Myocyte (in vitro differentiated cells): ENCODE results near the gene NLRC3. TPM values are rescaled to one million over a fixed set of nuclear protein-coding genes. Genes with fewer than 3 reads are reported as not detected.
"Not testable (repeated sequence)": the region's sequence is repeated elsewhere in the genome, so short reads cannot be mapped to it uniquely, and the experiment has no call there.

ENCODE experiments used
- DNase-seq: peaks from one replicate; pipeline ENCODE4 v3.0.0-alpha.2; 2012; ENCODE audit warnings: low read depth
- polyA plus RNA-seq: library from polyadenylated mRNA; unstranded; fragments of >200 nt; gene quantifications from one replicate; pipeline ENCODE4 v1.2.1, GENCODE V29; 2012; ENCODE audit warnings: missing spikeins
- total RNA-seq: library from RNA; depleted of rRNA; stranded (reverse); fragments of >200 nt; gene quantifications from 2 replicates; pipeline ENCODE4 v1.2.3, GENCODE V29; 2014

The NLRC3 gene, protein sequence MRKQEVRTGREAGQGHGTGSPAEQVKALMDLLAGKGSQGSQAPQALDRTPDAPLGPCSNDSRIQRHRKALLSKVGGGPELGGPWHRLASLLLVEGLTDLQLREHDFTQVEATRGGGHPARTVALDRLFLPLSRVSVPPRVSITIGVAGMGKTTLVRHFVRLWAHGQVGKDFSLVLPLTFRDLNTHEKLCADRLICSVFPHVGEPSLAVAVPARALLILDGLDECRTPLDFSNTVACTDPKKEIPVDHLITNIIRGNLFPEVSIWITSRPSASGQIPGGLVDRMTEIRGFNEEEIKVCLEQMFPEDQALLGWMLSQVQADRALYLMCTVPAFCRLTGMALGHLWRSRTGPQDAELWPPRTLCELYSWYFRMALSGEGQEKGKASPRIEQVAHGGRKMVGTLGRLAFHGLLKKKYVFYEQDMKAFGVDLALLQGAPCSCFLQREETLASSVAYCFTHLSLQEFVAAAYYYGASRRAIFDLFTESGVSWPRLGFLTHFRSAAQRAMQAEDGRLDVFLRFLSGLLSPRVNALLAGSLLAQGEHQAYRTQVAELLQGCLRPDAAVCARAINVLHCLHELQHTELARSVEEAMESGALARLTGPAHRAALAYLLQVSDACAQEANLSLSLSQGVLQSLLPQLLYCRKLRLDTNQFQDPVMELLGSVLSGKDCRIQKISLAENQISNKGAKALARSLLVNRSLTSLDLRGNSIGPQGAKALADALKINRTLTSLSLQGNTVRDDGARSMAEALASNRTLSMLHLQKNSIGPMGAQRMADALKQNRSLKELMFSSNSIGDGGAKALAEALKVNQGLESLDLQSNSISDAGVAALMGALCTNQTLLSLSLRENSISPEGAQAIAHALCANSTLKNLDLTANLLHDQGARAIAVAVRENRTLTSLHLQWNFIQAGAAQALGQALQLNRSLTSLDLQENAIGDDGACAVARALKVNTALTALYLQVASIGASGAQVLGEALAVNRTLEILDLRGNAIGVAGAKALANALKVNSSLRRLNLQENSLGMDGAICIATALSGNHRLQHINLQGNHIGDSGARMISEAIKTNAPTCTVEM
- not detected in 2 replicates for total RNA-seq
- polyA plus RNA-seq = 0.23 TPM

DNA sequence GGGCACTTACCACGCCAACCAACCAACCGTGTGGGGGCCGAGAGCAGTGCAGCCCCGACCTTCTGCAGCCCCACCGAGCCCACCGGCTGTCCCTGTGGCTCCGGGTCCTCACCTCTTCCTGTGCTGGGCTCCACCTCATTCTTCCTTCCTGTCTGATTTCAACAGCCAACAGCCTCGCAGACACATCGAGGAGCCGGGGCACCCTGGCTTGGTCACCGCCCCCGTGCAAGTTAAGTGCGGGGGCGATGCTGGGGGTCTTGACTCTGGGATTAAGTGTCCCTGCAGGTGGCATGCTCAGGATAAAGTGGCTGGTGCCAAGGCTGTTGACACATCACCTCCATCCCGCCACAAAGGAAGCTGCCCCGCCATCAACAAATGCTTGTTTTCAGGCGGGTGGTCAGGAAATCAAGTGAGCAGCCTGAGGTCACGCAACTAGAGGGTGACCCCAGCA is at the start of gene NLRC3:
Gene NLRC3 (minus strand): TSS at position 102 of the 451 bp plus-strand sequence. CDS start 12,367 bp downstream, outside the sequence.
- no peak for DNase-seq

DNA sequence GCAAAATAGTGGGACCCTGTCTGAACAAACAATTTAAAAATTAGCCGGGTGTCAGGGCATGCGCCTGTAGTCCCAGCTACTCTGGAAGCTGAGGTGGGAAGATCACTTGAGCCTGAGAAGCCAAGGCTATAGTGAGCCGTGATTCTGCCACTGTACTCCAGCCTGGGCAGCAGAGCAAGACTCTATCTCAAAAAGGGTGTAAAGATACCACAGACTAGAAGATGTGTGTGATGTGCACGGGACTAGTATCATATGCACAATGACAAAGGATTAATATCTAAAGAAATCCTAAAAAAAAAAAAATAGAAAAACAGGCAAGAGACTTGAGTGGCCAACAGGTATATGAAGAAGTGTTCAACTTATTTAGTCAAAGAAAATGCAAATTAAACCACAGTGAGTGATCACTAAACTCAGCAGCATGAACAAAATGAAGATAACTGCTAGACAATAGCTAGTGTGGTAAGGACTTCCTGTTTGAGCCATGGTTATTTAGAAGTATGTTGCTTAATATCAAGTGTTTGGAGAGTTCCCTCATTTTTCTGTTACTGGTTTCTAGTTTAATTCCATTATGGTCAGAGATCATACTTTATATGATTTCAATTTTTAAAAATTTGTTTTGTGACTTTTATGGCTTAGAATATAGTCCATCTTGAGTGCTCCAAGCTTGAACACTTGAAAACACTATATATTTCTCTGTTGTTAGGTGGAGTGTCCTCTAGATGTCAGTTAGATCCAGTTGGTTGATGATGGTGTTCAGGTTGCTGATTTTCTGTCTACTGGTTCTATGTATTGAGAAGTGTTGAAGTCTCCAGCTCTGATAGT is 48.9 kb upstream of the NLRC3 start:
- no peak for DNase-seq

DNA sequence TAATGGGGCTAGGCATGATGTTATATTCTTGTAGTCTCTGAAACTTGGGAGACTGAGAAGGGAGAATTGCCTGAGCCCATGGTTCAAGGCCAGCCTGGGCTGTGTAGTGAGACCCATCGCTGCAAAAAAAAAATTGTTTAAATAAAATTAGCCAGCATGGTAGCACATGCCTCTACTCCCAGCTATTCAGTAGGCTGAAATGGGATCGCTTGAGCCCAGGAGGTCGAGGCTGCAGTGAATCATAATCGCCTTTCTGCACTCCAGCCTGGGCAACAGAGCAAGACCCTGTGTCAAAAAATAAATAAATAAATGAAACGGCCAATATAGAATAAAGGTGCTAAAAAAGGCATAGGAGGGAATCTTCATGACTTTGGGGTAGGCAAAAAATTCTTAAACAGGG is 48.1 kb upstream of the NLRC3 start:
- no peak for DNase-seq

DNA sequence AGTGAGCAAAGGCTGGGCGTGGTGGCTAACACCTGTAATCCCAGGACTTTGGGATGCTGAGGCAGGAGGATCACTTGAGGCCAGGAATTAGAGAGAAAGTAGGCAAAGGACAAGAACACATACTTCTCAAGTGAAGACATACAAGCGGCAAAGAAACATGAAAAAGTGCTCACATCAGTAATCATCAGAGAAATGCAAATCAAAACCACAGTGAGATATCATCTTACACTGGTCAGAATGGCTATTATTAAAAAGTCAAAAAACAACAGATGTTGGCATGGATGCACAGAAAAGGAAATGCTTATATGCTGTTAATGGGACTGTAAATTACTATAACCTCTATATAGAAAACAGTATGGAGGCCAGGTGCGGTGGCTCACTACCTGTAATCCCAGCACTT is 46.4 kb upstream of the NLRC3 start:
- peak; percentile 45 for DNase-seq

DNA sequence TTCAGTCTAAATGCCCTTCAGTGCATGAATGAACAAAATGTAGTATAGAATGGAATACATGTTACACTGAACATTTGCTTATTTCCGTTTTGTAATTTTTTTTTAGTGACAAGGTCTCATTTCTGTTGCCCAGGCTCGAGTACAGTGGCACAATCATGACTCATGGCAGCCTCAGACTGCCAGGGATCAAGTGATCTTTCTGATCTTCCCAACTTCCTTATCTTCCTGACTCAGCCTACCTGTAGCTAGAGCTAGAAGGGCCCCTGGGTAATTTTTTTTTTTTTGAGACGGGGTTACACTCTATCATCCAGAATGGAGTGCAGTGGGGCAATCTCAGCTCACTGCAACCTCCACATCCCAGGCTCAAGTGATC is 41.6 kb upstream of the NLRC3 start:
- no peak for DNase-seq

DNA sequence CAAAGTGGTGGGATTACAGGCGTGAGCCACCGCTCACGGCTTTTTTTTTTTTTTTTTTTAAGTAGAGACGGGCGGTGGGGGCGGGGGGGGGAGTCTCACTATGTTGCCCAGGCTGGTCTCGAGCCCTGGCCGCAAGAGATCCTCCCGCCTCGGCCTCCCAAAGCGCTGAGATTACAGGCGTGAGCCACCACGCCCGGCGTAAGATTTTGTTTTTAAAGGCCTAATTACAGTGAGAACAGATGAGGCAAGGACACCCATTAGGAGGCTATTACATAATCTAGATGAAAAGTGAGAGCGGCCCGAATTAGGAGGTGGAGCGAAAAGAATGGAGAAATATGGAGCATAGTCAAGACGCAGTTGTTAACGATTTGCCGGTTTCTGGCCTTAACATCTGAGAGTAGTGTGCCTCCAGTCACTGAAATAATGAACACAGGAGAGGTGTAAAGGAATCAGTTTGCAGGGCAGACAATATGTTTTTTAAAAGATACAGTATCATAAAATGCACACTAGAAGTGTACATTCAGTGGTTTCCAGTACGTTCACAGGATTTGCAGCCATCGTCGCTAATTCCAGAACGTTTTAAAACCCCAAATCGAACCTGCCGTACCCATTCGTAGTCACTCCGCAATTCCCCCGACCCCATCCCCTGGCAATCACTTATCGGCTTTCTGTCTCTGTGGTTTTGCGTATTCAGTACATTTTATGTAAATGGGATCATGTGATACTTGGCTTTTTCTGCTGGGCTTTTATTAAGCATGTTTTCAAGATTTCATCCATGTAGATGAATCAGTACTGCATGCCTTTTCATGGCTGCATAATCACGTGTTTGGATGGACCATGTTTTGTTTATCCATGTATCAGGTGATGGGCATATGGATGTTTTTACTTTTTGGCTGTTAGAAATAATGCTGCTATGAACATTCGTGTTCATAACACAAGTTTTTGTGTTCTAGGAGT is 35.6 kb upstream of the NLRC3 start:
- DNase-seq = no peak

DNA sequence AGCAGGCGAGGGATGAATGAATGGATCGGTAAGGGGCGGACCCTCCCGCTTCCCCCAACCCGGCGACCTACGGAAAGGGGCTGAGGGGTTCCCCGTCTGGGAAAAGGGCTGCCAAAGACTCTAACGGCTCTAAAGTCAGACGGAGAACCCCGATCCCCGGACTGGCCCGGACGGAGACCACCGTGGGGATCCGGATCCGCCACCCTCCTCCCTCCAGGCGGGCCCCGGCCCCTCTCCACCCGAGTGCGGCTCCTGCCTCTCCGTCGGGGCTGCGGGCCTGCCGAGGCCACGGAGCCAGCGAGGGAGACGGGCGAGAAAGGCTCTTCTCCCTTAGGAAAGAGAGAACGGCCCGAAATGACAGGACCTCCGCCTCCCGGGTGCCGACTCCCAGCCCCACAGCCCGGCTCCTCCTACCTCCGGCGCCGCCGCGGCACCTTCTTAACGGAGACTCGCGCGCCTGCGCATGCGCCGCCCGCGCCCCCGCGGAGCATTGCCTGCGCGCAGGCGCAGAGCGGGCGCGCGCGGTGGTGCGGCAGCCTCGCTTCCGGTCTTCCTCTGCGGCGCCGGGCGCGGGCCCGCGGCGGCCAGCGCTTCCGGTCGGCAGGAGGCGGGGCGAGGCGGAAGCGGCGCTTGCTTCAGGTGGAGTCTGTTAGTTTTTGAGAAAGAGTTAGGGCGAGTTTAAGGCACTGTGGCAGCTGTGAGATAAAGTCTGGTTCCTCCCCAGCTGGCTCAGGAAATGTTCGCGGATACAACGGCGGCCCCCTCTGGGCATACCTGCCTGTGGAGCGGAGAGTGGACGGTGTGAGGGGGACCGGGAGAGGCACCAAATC is 34.2 kb upstream of the NLRC3 start, which contains the start of gene SLX4:
Gene SLX4 (minus strand): TSS at position 461 of the 830 bp plus-strand sequence. CDS start 2,642 bp downstream, outside the sequence.
- peak; percentile 91 for DNase-seq

DNA sequence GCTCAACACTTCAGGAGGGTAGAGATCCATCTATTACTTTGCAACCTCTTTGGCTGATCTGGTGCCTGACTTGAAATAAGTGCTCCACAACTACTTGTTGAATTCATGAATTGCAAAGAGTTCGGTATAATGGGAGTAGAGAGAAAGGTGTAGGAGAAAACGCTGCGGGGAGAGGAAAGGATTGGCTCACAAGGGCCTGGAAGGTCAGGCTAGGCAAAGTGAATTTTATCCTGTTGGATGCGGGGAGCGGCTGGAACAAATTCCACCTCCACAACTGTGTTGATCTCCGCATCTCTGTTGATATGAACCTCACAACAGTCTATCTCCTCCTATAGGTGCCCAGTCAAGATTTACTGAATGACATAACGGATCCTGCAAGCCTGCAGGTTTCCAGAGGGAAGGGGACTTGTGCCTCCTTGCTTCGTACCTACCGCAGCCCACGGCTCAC is 33.5 kb upstream of the NLRC3 start:
- DNase-seq = no peak

DNA sequence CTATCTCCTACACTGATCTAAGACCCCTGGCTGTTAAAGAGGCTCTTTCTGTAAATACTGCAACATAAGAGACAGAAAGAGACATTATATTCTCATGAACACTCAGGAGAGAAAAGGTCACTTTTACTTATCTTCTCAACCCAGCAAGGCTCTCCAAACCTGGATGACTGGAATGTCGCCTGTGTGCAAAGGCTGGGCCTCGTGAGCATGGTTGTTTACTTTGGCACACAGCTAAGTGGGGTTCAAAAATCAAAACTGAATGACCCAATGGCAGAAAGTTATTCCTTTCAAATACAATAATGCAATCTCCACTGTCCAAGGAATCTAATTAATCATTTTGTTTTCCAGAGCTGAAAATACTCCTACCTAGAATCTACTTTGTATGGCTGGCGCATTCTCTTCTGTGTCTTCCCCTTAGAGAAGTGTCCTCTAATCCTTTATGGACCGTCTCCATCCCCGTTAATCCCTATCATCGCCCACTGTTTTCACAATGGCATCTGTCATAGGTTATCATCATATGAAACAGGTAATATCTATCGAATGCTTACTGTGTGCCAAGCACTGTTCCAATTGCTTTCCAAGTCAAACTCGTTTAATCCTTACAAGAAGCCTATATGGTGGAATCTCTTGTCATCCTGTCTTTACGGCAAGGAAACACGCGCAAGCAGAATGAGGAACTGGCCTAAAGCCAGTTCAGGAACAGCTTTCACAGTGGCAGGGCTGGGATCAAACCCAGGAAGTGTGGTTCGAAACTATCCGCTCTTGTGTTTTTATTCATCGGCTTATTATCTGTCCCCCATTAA is 32.9 kb upstream of the NLRC3 start:
- no peak for DNase-seq

DNA sequence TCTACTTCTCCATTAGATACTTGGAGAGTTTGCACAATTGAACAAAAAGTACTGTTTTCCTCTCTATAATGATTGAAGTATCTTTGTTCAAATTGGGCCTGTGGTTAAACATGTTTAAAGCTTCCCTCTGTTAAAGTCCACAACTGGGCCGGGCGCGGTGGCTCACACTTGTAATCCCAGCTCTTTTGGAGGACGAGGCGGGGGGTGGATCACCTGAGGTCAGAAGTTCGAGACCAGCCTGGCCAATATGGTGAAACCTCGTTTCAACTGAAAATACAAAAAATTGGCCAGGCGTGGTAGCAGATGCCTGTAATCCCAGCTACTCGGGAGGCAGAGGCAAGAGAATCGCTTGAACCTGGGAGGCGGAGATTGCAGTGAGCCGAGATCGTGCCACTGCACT is 31.8 kb upstream of the NLRC3 start:
- DNase-seq = not testable (repeated sequence)

DNA sequence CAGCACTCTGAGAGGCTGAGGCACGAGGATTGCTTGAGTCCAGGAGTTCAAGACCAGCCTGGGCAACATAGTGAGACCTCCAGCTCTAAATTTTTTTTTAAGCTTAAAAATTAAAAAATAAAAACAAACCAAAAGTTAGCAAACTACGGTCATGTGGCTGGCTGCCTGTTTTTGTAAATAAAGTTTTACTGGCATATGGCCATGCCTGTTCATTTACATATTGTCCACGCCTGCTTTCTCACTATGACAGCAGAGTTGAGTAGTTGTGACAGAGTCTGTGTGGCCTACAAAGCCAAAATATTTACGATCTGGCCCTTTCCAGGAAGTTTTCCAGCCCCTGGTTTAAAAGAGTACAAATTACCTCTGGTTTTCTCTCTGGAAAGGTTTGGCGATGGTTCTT is 30.9 kb upstream of the NLRC3 start:
- DNase-seq = no peak

DNA sequence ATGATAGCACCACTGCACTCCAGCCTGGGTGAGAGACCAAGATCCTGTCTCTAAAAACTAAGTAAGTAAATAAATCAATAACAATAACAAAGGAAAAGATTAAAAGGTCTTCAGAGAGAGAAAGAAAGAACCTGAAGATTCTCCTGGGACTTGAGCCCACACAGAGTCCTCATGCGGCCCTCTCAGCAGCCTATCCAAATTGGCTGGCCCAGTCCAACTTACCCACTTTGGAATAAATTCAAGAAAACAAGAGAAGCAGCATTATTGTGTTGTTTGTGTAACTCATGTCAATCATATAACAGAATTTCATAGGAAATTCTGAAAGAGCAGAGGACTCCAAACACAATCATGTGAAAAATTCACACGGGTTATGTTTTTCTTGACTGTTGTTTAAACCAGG is 30.4 kb upstream of the NLRC3 start:
- DNase-seq = no peak

DNA sequence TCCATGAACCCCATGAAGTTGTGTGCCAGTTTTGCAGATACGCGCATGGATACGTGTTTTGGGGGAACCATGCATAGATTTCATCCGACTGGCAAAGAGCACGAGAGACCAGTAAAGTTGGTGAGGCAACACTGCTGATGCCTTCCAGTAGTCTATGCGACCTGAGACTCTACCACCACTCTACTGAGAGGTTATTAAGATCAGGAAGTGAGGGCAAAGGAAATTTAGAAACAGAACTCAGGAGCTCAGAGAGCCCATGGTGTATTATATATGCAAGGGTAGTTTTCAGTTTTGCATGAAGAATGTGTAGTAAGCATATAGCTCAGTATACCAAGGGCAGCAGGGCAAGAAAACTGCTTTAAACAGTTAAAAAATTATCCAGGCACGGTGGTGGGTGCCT is 30.0 kb upstream of the NLRC3 start:
- DNase-seq = no peak

DNA sequence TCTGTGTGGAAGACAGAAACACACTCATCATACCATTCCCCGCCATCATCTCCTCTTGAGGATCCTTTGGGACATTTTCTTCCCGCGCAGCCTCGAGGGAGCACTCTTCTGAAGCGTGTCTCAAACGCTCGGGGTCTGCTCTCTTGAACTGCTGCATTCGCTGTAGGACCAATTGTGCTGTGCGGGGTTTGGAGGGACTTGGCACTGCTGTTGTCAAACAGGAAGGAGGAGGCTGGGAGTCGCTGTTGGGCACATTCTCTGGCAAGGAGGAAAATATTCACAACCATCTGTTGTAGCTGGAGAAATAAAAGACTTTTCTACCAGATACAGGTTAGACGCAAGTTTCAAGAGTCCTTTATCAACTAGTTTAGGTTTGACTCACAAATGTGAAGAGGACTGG is 29.2 kb upstream of the NLRC3 start:
- no peak for DNase-seq

DNA sequence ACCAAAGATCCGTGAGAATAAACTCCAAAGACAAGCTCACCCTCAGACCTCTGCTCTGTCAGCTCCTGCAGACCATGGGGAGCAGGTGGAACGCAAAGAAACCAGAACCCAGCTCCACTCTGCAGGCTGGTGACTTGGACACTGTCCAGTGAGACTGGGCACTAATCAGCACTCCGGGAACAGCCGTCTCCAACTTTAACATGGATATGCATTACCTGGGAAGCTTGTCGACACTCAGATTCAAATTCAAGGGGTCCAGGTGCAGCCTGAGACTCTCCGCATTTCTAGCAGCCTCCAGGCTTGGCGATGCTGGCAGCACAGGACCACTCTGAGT is 25.1 kb upstream of the NLRC3 start:
- DNase-seq = no peak

DNA sequence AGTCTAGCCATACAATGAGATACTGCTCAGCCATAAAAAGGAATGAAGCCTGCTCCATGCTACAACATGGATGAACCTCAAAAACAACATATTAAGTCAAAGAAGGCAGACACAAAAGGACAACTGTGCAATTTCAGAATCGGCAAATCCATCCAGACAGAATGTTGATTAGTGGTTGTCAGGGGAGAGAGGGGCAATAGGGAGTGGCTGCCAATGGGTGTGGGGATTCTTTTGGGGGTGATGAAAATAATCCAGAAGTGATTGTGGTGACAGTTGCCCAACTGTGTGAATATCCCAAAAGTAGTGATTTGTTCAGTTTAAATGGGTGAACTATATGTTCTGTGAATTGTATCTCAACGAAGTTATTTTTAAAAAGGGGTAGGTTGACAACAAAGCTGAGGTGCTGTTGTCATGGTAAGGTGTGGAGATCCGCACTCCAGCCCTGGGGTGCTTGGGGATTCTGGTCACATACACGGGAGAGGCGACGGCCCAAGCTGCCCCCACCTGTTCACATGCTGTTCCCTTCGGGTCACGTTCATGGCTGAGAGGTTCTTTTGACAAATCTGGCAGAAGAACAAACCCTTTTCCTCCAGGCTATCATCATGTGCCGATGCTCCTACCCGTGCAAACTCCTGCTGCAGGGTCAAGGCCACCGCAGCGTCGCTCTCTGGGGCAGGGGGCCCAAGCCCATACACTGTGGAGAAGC is 24.6 kb upstream of the NLRC3 start:
- no peak for DNase-seq

DNA sequence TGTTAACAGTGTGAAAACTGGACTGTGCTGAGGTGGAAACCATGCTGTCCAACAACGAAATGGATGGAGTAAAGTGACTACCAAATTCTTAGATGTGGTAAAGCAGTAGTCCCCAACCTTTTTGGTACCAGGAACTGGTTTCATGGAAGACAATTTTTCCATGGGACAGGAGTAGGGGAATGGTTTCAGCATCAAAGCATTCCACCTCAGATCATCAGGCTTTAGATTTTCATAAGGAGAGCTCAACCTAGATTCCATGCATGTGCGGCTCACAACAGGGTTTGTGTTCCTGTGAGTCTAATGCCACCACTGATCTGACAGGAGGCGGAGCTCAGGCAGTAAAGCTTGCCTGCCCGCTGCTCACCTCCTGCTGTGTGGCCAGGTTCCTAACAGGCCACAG is 22.7 kb upstream of the NLRC3 start:
- no peak for DNase-seq
